H1 (cell line): ENCODE measurements around the gene ADRB2.

ENCODE experiments used
- CTCF ChIP-seq, 3 experiments: IDR thresholded peaks; 1 replicate in 2 of 3; 2 replicates in 1 of 3; pipeline versions ENCODE4 v1.5.1 to v1.6.1; 2011; ENCODE audit warnings: low read length in 3 of 3, mild to moderate bottlenecking in 3 of 3, inconsistent platforms in 2 of 3, low read depth in 1 of 3, moderate library complexity in 1 of 3; ENCODE audit not compliant: insufficient read depth in 1 of 3; ENCODE audit errors: control extremely low read depth in 1 of 3
- EP300 ChIP-seq, 2 experiments: IDR thresholded peaks; 1 replicate in 1 of 2; 2 replicates in 1 of 2; pipeline ENCODE4 v1.6.1; 2011 to 2012; ENCODE audit warnings: low read depth in 2 of 2, low read length in 2 of 2, mild to moderate bottlenecking in 2 of 2, borderline replicate concordance in 1 of 2, inconsistent platforms in 1 of 2, moderate library complexity in 1 of 2
- NRF1 ChIP-seq: IDR thresholded peaks from 2 replicates; pipeline ENCODE4 v1.6.1; 2011; ENCODE audit warnings: mild to moderate bottlenecking, low read depth, low read length, improper control_type of control experiment
- POLR2A ChIP-seq, 2 experiments: IDR thresholded peaks; 1 replicate in 1 of 2; 2 replicates in 1 of 2; pipeline ENCODE4 v1.6.1; 2011; ENCODE audit warnings: low read depth in 2 of 2, low read length in 2 of 2, mild to moderate bottlenecking in 2 of 2; ENCODE audit errors: control extremely low read depth in 1 of 2
- POU5F1 ChIP-seq: IDR thresholded peaks from 2 replicates; pipeline ENCODE4 v1.6.1; 2011; ENCODE audit warnings: low read depth, mild to moderate bottlenecking, low read length, moderate library complexity

- TF ChIP-seq EP300 (IDR thresholded peaks at IDR 0.05; ENCODE audit: borderline replicate concordance in 1 of 2, low read depth in 2 of 2, low read length in 2 of 2), result no peak
- TF ChIP-seq POU5F1, result no peak
- TF ChIP-seq CTCF (IDR thresholded peaks at IDR 0.05; ENCODE audit: control extremely low read depth in 1 of 3, insufficient read depth in 1 of 3, low read depth in 1 of 3, low read length in 3 of 3), result no peak
- no peak for TF ChIP-seq NRF1
- no peak for TF ChIP-seq POLR2A (IDR thresholded peaks at IDR 0.05; ENCODE audit: control extremely low read depth in 1 of 2, low read depth in 2 of 2, low read length in 2 of 2)
Measured at GRCh38 chr5:148799737-148800527, 26.5 kb upstream of the ADRB2 start.
